K562 (cell line): ENCODE measurements around the gene SOX21. TPM values are rescaled to one million over a fixed set of nuclear protein-coding genes. Genes with fewer than 3 reads are reported as not detected.

Experiments used
- ATAC-seq: fragments of 200-7000 bp; cut with Tn5 transposase; 3 replicates; pipeline ENCODE4 v1.9.1; 2020; ENCODE audit warnings: moderate library complexity
- BruUV-seq: library from RNA; stranded (reverse); fragments of 400-500 nt; replicated peaks from 2 replicates; lab custom pipeline; 2021; lab: Mats Ljungman, UMichigan
- CTCF ChIA-PET: fragments of 300-600 bp; formaldehyde crosslinking; extraction: SDS; loops from one replicate; lab custom pipeline; 2021; ENCODE audit warnings: low intra/inter-chr PET ratio; lab: Yijun Ruan, JAX
- POLR2A ChIA-PET: fragments of 300-600, 350-650 bp; sonication (Branson Sonifier 250); formaldehyde crosslinking; extraction: SDS; loops from one replicate; lab custom pipeline; 2021; ENCODE audit warnings: antibody characterized with exemption, inconsistent platforms; lab: Yijun Ruan, JAX
- DNase-seq, 4 experiments: peaks; one replicate each; pipeline versions ENCODE4 v3.0.0 to v3.0.0-alpha.2; 2011 to 2018; ENCODE audit warnings: low spot score in 3 of 4, mixed read lengths in 3 of 4; ENCODE audit errors: extremely low read depth in 1 of 4
- FAIRE-seq: peaks from 2 replicates; lab custom pipeline; 2011; peaks lifted over from hg19 to GRCh38; lab: Jason Lieb, UNC
- H2AFZ ChIP-seq: 2 replicates; pipeline ENCODE4 v1.6.0; 2011; ENCODE audit warnings: low read depth, low read length, control low read depth, inconsistent platforms
- H3K27ac ChIP-seq: fragments of 200-600 bp; 3 replicates; pipeline ENCODE4 v1.8.0; 2011; ENCODE audit warnings: low read depth, mild to moderate bottlenecking, control low read depth, inconsistent platforms, low read length, moderate library complexity, mixed read lengths; ENCODE audit errors: extremely low read depth
- H3K27me3 ChIP-seq, 2 experiments: fragments of 300-600 bp in 1 of 2; 2 replicates in 1 of 2; 3 replicates in 1 of 2; pipeline versions ENCODE4 v1.6.0 to v1.8.0; 2011; ENCODE audit warnings: inconsistent platforms in 2 of 2, low read length in 2 of 2, mild to moderate bottlenecking in 1 of 2, mixed read lengths in 1 of 2, moderate library complexity in 1 of 2; ENCODE audit not compliant: control insufficient read depth in 2 of 2, insufficient read depth in 2 of 2
- H3K36me3 ChIP-seq: fragments of 300-600 bp; 3 replicates; pipeline ENCODE4 v1.8.0; 2011; ENCODE audit warnings: mild to moderate bottlenecking, low read length, inconsistent platforms; ENCODE audit not compliant: control insufficient read depth, insufficient read depth
- H3K4me1 ChIP-seq, 2 experiments: fragments of 200-600 bp in 1 of 2; replicated peaks in 1 of 2; 2 replicates in 1 of 2; 3 replicates in 1 of 2; pipeline versions ENCODE4 v1.5.1 to v1.8.0; 2011; ENCODE audit warnings: inconsistent platforms in 2 of 2, low read length in 2 of 2, mild to moderate bottlenecking in 1 of 2, mixed read lengths in 1 of 2, moderate library complexity in 1 of 2; ENCODE audit not compliant: control insufficient read depth in 2 of 2, insufficient read depth in 2 of 2
- H3K4me2 ChIP-seq: 2 replicates; pipeline ENCODE4 v1.6.1; 2011; ENCODE audit warnings: low read length, control low read depth, inconsistent platforms, mixed read lengths; ENCODE audit not compliant: insufficient read depth
- H3K4me3 ChIP-seq: fragments of 200-600 bp; sonication (generic), shearing (Covaris generic); 2 replicates; pipeline ENCODE4 v1.5.1; 2016; ENCODE audit warnings: control low read depth, inconsistent platforms
- H3K79me2 ChIP-seq: fragments of 200-600 bp; 3 replicates; pipeline ENCODE4 v1.8.0; 2011; ENCODE audit warnings: low read length, inconsistent platforms; ENCODE audit not compliant: control insufficient read depth, insufficient read depth
- H3K9ac ChIP-seq, 2 experiments: 2 replicates each; pipeline versions ENCODE4 v1.6.0 to v1.6.1; 2011; ENCODE audit warnings: low read depth in 2 of 2, low read length in 2 of 2, control low read depth in 1 of 2, inconsistent platforms in 1 of 2, mild to moderate bottlenecking in 1 of 2, mixed read lengths in 1 of 2; ENCODE audit not compliant: insufficient read depth in 1 of 2
- H3K9me1 ChIP-seq: one replicate; pipeline ENCODE4 v1.6.0; 2011; ENCODE audit warnings: inconsistent platforms, mild to moderate bottlenecking, low read length, moderate library complexity; ENCODE audit not compliant: control insufficient read depth, insufficient read depth
- H3K9me3 ChIP-seq: replicated peaks from 2 replicates; pipeline ENCODE4 v1.5.1; 2011; ENCODE audit warnings: low read depth, low read length, inconsistent platforms; ENCODE audit not compliant: control insufficient read depth, insufficient read depth
- H4K20me1 ChIP-seq: replicated peaks from 2 replicates; pipeline ENCODE4 v1.6.1; 2011; ENCODE audit warnings: low read length, inconsistent platforms, mixed read lengths; ENCODE audit not compliant: control insufficient read depth, insufficient read depth
- LEF1 ChIP-seq: fragments of 450-650 bp; IDR thresholded peaks from 2 replicates; pipeline ENCODE4 v1.6.1; 2016; ENCODE audit warnings: mild to moderate bottlenecking
- TEAD4 ChIP-seq, 2 experiments: sonication (generic) in 1 of 2; formaldehyde crosslinking in 1 of 2; IDR thresholded peaks; 2 replicates each; pipeline versions ENCODE4 v1.6.1 to v1.8.0; 2012 to 2022; ENCODE audit warnings: borderline replicate concordance in 1 of 2, inconsistent platforms in 1 of 2, low read length in 1 of 2, mild to moderate bottlenecking in 1 of 2, missing genetic modification reagents in 1 of 2
- TGIF2 ChIP-seq: sonication (generic); formaldehyde crosslinking; IDR thresholded peaks from 2 replicates; pipeline ENCODE4 v1.8.1; 2022; ENCODE audit warnings: mild to moderate bottlenecking, missing genetic modification reagents, moderate library complexity
- ZNF184 ChIP-seq: sonication (generic); formaldehyde crosslinking; IDR thresholded peaks from 2 replicates; pipeline ENCODE4 v1.5.0; 2020; ENCODE audit warnings: missing genetic modification reagents
- ZNF75A ChIP-seq: fragments of 450-650 bp; formaldehyde crosslinking; IDR thresholded peaks from 2 replicates; pipeline ENCODE4 v1.4.0; 2020; ENCODE audit warnings: mild to moderate bottlenecking
- WGBS: fragments of 100-300 bp; shearing (Covaris generic); methylation state at CpG from one replicate; pipeline ENCODE4 v1.1.6; 2016; ENCODE audit warnings: low coverage, mixed read lengths; ENCODE audit not compliant: insufficient coverage; ENCODE audit errors: missing lambda C conversion rate; 5-methylcytosine and 5-hydroxymethylcytosine counted together
- in situ Hi-C: fragments of 300-500 bp; cut with MboI; formaldehyde crosslinking; loops from 4 replicates; pipeline ENCODE4 v1.15.0; 2018; ENCODE audit warnings: inconsistent platforms, mixed read lengths
- intact Hi-C: fragments of 100-400 bp; cut with micrococcal nuclease; formaldehyde crosslinking; loops from 2 replicates; pipeline ENCODE4 v1.14.2; 2022
- polyA plus RNA-seq, 8 experiments: library from polyadenylated mRNA; depleted of rRNA in 4 of 8; stranded (reverse) in 5 of 8; unstranded in 3 of 8; fragments of >200 nt; fragmentation: Nextera tagmentation in 2 of 8; fragmentation: Illumina TruSeq in 1 of 8; extraction: Ambion mirVana in 2 of 8; extraction: Trizol in 1 of 8; gene quantifications; 2 replicates each; pipeline versions ENCODE4 v1.2.1 to v1.2.3, GENCODE V29; 2011 to 2014; ENCODE audit warnings: inconsistent platforms in 1 of 8, missing spikeins in 1 of 8
- total RNA-seq, 7 experiments: library from RNA; depleted of rRNA in 6 of 7; stranded (reverse); fragments of >200 nt in 6 of 7; fragmentation: Illumina TruSeq in 2 of 7; extraction: Trizol in 2 of 7; gene quantifications; 2 replicates each; pipeline versions ENCODE4 v1.2.1 to v1.2.3, GENCODE V29; 2011 to 2021; ENCODE audit warnings: low replicate concordance in 1 of 7
- TF ChIP-seq, protein P1 (sequence below): fragments of 250-450 bp; sonication (Bioruptor Pico); IDR thresholded peaks from 2 replicates; pipeline ENCODE4 v1.8.0; 2021; ENCODE audit warnings: borderline replicate concordance, mild to moderate bottlenecking, moderate library complexity; ENCODE audit not compliant: poor library complexity, severe bottlenecking

The SOX21 gene
- total and polyA plus RNA-seq, 9 of the 15 experiments (the other 6 are each of a cell fraction or from before 2014, with no cell fraction given): 0.07 TPM; not detected in 8

DNA sequence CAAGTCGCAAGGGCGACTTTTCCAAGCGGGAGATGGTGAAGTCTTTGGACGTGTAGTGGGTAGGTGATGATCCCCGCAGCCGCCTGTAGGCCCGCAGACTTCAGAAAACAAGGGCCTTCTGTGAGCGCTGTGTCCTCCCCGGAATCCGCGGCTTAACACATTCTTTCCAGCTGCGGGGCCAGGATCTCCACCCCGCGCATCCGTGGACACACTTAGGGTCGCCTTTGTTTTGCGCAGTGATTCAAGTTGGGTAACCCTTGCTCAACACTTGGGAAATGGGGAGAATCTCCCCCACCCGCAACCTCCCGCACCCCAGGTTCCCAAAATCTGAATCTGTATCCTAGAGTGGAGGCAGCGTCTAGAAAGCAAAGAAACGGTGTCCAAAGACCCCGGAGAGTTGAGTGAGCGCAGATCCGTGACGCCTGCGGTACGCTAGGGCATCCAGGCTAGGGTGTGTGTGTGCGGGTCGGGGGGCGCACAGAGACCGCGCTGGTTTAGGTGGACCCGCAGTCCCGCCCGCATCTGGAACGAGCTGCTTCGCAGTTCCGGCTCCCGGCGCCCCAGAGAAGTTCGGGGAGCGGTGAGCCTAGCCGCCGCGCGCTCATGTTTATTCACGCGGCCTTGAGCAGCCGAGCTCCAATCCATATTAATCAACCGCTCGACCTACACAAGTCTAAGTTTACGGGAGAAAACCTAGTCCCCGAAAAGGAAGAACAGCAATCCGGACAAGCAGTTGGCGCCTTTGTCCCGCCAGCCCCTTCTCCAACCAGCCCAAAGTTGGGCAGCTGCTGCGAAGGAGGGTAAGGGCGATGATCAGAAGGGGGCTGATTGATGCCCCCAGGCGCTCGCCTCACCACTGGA is 9.9 kb downstream of the SOX21 start:
- Histone ChIP-seq H3K9me3 (no peaks in the 10 kb centered on the region), H3K9ac (no peak overlapping the region), H3K4me2 (no peak overlapping the region), H3K36me3 (no peaks in the 10 kb centered on the region), H2AFZ (no peak overlapping the region), H3K27ac (no peak overlapping the region), H4K20me1 (no peaks in the 10 kb centered on the region), H3K4me3 (no peak overlapping the region), H3K27me3 (peaks cover 12 to 39% of the 10 kb centered on the region in 2 experiments; a peak in 3 of 5 replicates), H3K79me2 (no peaks in the 10 kb centered on the region), H3K9me1 (no peaks in the 10 kb centered on the region), H3K4me1 (peaks cover 0 to 9% of the 10 kb centered on the region in 2 experiments; a peak in 2 of 5 replicates)
- ChIA-PET CTCF (no interaction called here), POLR2A (interaction anchor here (0.6 kb wide), 1 partner anchor 15 kb away, joined by 3 read pairs; no protein-coding TSS in a partner anchor)
- 48% methylated on average over 30 of the region's 60 CpGs for WGBS
- intact Hi-C loops: no loop called here
- DNase-seq (no peak), FAIRE-seq (no peak), ATAC-seq (no peak)
- no TSS peak for BruUV-seq
- TF ChIP-seq, protein P1, sequence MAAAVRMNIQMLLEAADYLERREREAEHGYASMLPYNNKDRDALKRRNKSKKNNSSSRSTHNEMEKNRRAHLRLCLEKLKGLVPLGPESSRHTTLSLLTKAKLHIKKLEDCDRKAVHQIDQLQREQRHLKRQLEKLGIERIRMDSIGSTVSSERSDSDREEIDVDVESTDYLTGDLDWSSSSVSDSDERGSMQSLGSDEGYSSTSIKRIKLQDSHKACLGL (CRISPR knock-in tag): no peak
- TF ChIP-seq ZNF184 (CRISPR knock-in tag) (no peak), LEF1 (no peak), TGIF2 (CRISPR knock-in tag) (no peak), ZNF75A (CRISPR knock-in tag) (no peak), TEAD4 (IDR thresholded peaks at IDR 0.05; ENCODE audit: low read length) (no peak), TEAD4 (CRISPR knock-in tag; IDR thresholded peaks at IDR 0.05; ENCODE audit: borderline replicate concordance) (no peak)
- in situ Hi-C loops: no loop called here
